GM10248 (cell line): Measurements from ENCODE around the gene PLXNB3.
"Not testable (repeated sequence)": the region's sequence is repeated elsewhere in the genome, so short reads cannot be mapped to it uniquely, and the experiment has no call there.

Experiments used
- CTCF ChIA-PET: fragments of 300-600 bp; sonication (Branson Sonifier 250); formaldehyde crosslinking; extraction: SDS; loops from one replicate; lab custom pipeline; 2021; ENCODE audit warnings: antibody characterized with exemption; lab: Yijun Ruan, JAX
- POLR2A ChIA-PET: fragments of 350-650 bp; sonication (Branson Sonifier 250); formaldehyde crosslinking; extraction: SDS; loops from one replicate; lab custom pipeline; 2020; ENCODE audit warnings: antibody characterized with exemption; lab: Yijun Ruan, JAX
- DNase-seq: peaks from one replicate; pipeline ENCODE4 v3.0.0; 2012; ENCODE audit errors: extremely low spot score
- TF ChIP-seq, protein P1 (sequence below): IDR thresholded peaks from 2 replicates; pipeline ENCODE4 v1.5.1; 2012; ENCODE audit warnings: mild to moderate bottlenecking, low read depth; ENCODE audit errors: extremely low read depth, missing control alignments, control extremely low read depth

Gene PLXNB3

DNA sequence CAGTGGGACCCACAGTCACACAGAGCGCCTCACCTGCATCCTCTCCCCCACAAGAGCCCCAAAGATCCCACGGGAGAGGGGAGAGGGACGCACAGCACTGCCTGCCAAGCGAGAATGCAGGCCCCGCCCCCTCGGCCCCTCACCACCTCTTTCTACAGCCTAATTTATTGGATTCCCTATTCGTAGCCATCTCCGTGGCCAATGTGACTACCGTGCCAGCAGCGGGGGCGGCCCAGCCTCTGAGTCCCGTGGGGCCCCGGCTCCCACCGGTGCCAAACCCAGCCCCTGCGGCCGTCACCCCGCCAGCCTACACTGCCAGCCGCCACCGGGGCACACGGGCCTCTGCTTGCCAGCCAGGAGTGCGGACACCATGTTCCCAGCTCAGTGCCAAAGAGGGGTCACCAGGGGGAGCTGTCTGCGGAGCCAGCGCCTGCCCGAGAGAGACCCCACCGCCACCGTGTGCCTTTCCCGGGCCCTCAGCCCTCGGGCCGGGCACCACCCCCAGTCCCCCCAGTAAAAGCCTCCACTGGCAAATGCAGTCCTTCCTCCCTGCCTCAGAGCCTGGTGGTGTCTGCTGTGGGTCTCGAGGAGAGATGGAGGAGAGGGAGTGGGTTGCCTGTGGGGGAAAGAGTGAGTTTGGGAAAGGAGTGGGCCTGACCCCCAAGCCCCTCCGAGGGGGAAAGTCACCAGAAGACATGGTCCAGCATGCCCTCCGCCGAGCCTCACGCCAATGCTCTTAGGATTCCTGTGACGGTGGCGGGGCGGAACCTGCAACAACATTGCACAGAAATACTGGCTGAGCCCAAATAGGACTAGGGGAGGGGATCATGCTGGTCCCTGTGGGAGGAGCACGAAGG, 19.6 kb upstream of the PLXNB3 start:
- ChIA-PET POLR2A (no interaction called here), CTCF (no interaction called here)
- no peak for DNase-seq
- TF ChIP-seq, protein P1, sequence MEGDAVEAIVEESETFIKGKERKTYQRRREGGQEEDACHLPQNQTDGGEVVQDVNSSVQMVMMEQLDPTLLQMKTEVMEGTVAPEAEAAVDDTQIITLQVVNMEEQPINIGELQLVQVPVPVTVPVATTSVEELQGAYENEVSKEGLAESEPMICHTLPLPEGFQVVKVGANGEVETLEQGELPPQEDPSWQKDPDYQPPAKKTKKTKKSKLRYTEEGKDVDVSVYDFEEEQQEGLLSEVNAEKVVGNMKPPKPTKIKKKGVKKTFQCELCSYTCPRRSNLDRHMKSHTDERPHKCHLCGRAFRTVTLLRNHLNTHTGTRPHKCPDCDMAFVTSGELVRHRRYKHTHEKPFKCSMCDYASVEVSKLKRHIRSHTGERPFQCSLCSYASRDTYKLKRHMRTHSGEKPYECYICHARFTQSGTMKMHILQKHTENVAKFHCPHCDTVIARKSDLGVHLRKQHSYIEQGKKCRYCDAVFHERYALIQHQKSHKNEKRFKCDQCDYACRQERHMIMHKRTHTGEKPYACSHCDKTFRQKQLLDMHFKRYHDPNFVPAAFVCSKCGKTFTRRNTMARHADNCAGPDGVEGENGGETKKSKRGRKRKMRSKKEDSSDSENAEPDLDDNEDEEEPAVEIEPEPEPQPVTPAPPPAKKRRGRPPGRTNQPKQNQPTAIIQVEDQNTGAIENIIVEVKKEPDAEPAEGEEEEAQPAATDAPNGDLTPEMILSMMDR = no peak

DNA sequence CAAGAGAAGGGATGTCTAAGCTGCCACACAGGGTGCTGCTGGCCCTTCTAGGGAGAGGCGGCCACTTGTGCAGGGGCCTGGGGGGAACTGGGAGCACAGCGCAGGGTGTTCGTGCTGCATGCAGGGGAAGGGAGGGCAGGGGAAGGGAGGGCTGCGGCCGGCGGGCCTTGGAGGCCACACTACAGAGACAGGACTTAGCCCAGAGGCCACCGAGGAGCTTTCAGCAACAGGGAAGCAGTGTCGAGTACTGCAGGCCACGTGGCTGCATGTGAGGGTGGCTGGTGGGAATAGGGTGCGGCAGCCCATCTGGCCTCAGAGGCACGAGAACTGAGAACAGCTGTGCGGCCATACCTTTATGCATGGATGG, 19.0 kb upstream of the PLXNB3 start:
- CTCF ChIA-PET, DNase-seq, POLR2A ChIA-PET: not testable (repeated sequence)

DNA sequence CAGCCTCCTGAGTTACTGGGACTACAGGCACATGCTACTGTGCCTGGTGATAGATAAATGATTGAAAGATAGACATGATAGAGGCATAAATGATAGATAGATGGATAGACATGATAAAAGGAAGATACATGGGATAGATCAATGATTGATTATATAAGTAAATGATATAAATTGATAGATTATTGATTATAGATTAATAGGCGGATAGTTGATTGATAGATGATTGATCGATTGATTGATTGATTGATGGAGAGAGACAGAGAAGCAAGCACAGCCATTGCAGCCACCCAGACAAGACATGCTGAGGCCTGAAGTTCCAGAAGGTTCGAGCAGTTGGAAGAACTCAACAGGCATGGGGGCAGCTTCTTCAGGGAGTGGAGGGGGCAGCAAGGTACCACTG, 17.7 kb upstream of the PLXNB3 start:
- POLR2A ChIA-PET = no interaction called here
- TF ChIP-seq, protein P1 = no peak
- CTCF ChIA-PET = no interaction called here
- no peak for DNase-seq

DNA sequence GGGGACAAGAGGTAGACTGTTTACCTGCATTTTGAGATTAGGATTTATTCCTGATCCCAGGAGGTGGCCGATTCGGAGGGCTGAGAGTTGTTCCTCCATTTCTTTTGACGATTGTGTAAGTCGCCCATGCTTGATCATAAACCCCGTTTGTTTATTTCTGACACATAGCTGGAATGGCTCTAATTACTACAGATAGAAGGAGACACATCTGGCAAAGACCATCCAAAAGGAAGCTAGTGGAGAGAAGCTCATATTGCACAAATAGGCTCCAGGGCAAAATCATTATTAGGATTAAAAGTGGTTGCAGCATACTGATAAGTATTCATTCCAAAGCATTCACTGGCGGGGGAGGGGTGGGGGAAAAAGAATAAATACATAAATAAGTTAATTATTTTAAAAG, 17.1 kb upstream of the PLXNB3 start:
- POLR2A ChIA-PET, CTCF ChIA-PET, DNase-seq: not testable (repeated sequence)

DNA sequence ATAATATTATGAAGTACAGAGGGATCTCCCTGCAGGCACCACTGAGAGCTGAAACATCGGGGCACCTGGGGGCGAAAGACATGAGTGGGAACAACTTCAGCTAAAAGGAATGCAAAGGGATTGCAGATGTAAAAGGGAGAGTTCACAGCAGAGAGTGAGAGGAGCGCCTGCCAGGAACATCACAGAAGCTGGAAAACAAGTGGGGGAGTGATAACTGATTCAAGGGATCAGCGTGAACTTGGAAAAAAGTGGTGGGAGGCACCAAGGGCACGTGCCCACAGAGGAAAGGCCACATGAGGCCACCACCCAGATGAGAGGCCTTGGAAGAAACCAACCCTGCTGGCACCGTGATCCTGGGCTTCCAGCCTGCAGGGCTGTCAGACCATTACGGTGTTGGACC, 15.0 kb upstream of the PLXNB3 start:
- POLR2A ChIA-PET, CTCF ChIA-PET, DNase-seq: not testable (repeated sequence)

DNA sequence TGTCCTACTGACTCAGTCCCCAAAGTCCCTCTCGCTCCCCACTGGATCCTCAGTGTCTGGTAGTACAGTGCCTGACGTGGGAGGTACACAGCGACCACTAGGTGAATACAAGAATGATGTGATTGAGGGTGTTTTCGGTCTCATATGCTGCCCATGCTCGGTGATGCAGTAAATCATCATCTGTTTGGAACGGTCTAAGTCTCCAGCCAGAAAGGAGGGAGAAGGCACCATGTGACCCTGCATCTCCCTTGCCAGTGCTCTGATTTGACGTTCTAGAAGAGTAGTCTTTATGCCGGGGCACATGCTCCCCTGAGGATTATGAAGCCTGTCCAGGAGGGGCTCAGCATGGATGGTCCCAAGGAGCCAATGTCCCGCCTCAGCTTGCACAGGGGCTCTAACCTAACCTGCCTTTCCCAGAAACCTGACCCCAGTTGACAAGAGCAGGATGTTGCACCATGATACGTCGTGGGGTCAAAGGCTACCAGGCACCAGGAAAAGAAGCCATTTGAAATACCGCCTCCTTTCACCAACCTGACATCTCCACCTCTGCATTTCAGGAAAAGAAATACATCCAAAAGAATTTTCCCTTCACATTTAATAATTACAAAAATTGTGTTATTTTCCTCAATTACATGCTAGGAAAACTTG, 13.8 kb upstream of the PLXNB3 start:
- POLR2A ChIA-PET = no interaction called here
- TF ChIP-seq, protein P1 = no peak
- CTCF ChIA-PET = no interaction called here
- no peak for DNase-seq

DNA sequence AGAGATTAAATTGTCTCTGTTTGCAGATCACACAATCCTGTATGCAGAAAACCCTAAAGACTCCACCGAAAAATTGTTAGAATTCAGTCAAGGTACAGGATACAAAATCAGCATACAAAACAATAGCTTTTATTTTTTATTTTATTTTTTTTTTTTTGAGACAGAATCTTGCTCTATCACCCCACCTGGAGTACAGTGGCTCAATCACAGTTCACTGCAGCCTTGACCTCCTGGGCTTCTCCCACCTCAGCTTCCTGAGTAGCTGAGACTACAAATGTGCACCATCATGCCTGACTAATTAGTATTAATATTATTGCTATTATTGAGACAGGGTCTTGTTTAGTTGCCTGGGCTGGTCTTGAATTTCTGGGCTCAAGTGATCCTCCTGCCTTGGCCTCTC, 8.9 kb upstream of the PLXNB3 start:
- POLR2A ChIA-PET = no interaction called here
- DNase-seq = no peak
- CTCF ChIA-PET = interaction anchor here (0.7 to 1.5 kb wide), 2 partner anchors 8 to 814 kb away, joined by 3 to 4 read pairs; no protein-coding TSS in a partner anchor
- TF ChIP-seq, protein P1 = no peak

DNA sequence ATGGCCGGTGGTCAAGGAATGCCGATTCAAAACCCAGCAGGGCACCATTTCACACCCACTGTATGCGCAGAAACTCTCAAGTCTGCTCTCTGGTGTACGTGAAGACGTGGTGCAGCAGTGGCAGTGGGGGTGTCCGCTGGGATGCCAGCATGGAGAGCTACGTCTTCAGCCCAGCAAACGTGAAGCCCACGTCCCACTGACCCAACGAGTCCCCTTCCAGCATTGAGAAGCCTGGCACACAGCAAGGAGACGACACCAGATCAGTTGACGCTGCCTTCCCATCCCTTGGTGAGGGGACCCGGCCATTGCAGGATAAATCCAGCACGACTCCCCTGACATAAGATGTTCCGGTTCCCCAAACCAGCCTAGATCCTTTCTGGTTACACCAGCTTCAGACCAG, 2.2 kb upstream of the PLXNB3 start:
- CTCF ChIA-PET = interaction anchor here (1.9 to 3.1 kb wide), 3 partner anchors 8 to 191 kb away, joined by 6 to 22 read pairs (median 8); partner anchors contain the start of gene RENBP
- POLR2A ChIA-PET = no interaction called here
- DNase-seq = no peak
- TF ChIP-seq, protein P1 = no peak
